ENCODE results near the gene CPNE8.

DNA sequence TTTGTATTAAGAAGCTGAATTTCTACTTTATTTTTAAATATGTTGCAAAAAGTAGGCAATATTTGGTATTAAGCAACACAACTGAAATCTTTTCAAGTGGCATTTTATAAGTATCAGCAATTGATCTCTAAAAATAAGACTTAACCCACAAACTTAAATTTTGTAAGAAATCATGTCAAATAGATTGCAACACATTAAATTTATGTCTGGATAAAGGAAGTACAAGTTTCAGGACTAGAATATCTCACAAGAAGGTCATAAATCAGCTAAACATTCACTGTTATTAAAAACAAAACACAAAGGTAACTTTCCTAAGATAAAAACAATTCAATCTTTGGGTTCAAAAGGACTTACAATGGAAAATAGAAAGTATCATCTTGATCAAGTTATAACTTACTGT is 32.8 kb downstream of the CPNE8 start:
- TF ChIP-seq, protein P1, sequence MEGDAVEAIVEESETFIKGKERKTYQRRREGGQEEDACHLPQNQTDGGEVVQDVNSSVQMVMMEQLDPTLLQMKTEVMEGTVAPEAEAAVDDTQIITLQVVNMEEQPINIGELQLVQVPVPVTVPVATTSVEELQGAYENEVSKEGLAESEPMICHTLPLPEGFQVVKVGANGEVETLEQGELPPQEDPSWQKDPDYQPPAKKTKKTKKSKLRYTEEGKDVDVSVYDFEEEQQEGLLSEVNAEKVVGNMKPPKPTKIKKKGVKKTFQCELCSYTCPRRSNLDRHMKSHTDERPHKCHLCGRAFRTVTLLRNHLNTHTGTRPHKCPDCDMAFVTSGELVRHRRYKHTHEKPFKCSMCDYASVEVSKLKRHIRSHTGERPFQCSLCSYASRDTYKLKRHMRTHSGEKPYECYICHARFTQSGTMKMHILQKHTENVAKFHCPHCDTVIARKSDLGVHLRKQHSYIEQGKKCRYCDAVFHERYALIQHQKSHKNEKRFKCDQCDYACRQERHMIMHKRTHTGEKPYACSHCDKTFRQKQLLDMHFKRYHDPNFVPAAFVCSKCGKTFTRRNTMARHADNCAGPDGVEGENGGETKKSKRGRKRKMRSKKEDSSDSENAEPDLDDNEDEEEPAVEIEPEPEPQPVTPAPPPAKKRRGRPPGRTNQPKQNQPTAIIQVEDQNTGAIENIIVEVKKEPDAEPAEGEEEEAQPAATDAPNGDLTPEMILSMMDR (IDR thresholded peaks at IDR 0.05), result no peak
- TF ChIP-seq, protein P2, sequence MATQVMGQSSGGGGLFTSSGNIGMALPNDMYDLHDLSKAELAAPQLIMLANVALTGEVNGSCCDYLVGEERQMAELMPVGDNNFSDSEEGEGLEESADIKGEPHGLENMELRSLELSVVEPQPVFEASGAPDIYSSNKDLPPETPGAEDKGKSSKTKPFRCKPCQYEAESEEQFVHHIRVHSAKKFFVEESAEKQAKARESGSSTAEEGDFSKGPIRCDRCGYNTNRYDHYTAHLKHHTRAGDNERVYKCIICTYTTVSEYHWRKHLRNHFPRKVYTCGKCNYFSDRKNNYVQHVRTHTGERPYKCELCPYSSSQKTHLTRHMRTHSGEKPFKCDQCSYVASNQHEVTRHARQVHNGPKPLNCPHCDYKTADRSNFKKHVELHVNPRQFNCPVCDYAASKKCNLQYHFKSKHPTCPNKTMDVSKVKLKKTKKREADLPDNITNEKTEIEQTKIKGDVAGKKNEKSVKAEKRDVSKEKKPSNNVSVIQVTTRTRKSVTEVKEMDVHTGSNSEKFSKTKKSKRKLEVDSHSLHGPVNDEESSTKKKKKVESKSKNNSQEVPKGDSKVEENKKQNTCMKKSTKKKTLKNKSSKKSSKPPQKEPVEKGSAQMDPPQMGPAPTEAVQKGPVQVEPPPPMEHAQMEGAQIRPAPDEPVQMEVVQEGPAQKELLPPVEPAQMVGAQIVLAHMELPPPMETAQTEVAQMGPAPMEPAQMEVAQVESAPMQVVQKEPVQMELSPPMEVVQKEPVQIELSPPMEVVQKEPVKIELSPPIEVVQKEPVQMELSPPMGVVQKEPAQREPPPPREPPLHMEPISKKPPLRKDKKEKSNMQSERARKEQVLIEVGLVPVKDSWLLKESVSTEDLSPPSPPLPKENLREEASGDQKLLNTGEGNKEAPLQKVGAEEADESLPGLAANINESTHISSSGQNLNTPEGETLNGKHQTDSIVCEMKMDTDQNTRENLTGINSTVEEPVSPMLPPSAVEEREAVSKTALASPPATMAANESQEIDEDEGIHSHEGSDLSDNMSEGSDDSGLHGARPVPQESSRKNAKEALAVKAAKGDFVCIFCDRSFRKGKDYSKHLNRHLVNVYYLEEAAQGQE (IDR thresholded peaks at IDR 0.05; ENCODE audit: insufficient read depth in 1 of 2, low read depth in 2 of 2, low read length in 1 of 2), result no peak
- no peak for TF ChIP-seq POLR2AphosphoS5 (IDR thresholded peaks at IDR 0.05; ENCODE audit: low read depth, low read length)

Data from Panc1 (cell line).